ENCODE data around the gene FAM234A.

GRCh38 chr16:263944-264343 lies 29.3 kb downstream of the FAM234A start:
- no peak for TF ChIP-seq CTCF (IDR thresholded peaks at IDR 0.05; ENCODE audit: insufficient read depth, low read length, poor library complexity, severe bottlenecking)
- TF ChIP-seq EZH2phosphoT487 (conservative IDR thresholded peaks at IDR 0.05; ENCODE audit: low read length) = no peak
